Stimulated activated CD8-positive, alpha-beta memory T cell treated with anti-CD3 and anti-CD28 coated beads, Interleukin-7, amount 100 ng/mL, for 24 hours (primary cell): ENCODE results near the gene CALCOCO1.
"Not testable (repeated sequence)": the region's sequence is repeated elsewhere in the genome, so short reads cannot be mapped to it uniquely, and the experiment has no call there.

Experiments used
- DNase-seq: peaks from one replicate; pipeline ENCODE4 v3.0.0-alpha.2; 2020; ENCODE audit warnings: low read depth

Gene CALCOCO1, protein sequence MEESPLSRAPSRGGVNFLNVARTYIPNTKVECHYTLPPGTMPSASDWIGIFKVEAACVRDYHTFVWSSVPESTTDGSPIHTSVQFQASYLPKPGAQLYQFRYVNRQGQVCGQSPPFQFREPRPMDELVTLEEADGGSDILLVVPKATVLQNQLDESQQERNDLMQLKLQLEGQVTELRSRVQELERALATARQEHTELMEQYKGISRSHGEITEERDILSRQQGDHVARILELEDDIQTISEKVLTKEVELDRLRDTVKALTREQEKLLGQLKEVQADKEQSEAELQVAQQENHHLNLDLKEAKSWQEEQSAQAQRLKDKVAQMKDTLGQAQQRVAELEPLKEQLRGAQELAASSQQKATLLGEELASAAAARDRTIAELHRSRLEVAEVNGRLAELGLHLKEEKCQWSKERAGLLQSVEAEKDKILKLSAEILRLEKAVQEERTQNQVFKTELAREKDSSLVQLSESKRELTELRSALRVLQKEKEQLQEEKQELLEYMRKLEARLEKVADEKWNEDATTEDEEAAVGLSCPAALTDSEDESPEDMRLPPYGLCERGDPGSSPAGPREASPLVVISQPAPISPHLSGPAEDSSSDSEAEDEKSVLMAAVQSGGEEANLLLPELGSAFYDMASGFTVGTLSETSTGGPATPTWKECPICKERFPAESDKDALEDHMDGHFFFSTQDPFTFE

GRCh38 chr12:53727310-53728041 lies at the start of gene CALCOCO1:
CALCOCO1 (minus strand) TSS chr12:53727452; CDS start chr12:53725242, 2,210 bp downstream.
- DNase-seq: peak; percentile 90

DNA sequence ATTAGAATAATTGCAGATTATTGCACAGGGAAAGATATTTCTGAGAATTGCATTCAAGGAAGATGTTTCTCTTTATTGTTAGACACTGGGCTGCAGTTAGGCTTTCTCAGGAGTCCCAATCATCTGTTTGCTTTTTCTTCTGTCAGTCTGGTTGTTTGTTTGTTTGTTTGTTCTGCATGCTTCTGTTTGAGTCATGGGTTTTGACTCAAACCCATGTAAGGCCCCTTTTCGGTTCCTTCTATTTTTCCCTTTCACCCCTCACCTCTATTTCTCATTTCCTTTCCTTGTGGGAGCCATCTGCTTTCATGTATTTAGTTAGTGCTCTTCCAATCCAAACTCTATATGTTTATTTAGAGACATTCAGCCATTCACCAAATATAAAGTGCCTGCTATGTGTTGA lies 49.6 kb upstream of the CALCOCO1 start:
- DNase-seq: no peak

DNA sequence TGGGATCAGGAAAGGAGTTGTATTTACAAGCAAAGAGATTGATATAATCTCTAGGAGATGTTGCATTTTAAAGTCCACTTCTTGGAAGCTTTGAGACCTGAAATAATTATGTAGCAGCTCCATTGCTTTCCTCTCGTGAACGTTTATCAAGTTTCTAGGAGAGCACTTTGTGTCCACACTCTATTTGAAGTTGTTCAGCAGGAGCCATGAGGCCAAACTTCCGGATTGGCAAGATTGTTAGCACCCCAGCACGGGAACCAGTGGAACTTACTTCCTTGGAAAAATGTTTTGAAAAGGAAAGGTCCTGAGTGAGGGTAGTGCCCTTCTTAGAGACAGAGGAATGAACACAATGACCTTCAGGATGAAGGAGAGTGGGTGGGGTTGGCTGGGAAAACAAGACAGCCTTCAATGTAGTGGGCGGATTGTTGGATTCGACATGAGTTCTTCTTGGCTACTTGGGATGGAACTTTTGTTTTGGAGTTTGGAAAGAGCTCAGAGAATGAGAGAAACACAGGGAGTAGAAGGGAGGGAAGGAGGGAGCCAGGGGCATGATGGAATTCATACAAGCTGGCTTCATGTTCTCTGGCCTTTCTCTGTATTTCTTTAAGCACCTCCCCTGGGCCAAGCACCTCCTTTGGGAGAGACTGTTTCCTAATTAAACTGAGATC lies 48.4 kb upstream of the CALCOCO1 start:
- no peak for DNase-seq

DNA sequence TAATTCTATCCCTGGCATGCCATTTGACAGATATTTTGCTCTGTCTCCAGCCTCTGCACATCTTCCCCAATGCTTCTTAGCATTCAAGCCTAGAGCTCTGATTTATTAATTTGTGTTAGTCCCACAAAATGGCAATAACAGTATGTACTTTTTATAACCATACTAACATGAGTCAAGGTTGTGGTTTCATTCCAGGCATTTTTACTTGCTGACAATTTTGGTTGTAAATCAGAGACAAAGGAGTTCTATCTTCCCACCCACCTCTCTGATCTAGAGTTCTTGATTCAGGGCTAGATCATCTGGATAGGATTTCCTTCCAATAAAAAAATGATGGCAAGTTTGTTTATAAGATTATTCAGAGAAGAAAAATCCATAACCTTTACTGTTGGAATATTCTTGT lies 43.0 kb upstream of the CALCOCO1 start:
- DNase-seq: no peak

DNA sequence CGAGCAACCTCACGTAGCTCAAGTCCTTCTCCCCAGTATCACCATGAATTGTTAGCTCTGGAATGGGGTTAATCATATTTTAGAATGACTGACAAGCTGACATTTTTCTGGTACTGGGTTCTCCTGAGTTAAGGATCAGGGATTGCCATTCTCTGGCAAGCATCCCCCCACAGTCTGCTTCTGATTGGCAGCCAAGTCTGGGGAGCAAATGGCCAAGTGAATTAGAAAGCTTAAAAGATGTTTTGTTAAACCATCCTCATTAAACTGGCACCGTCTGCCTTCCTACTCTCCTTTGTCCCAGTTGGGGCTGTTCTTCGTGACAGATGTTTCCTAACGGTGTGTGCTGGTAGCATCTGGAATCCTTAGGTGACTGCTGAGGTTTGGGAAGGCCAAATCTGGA lies 41.7 kb upstream of the CALCOCO1 start:
- DNase-seq: no peak

- no peak for DNase-seq
Measured at GRCh38 chr12:53766881-53767280, 39.6 kb upstream of the CALCOCO1 start.

DNA sequence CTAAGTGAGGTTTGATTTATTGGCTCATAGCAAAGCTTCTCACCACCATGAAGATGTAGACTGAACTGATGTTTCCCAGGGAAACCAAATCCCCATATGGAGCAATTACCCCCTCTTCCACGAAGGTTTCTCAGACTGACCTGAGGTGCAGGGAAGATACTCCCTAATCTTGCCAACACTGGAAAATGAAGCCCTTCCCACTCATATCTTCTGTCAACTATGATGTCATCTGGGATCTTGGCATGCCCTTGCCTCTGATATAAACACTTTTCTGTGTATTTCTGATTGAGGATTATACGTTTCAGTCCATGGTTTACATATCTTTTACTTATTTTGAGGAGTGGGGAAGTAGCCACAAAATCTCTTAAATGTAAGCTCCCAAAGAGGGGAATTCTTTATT lies 38.6 kb upstream of the CALCOCO1 start:
- no peak for DNase-seq

- DNase-seq: no peak
Measured at GRCh38 chr12:53764615-53765014, 37.4 kb upstream of the CALCOCO1 start.

DNA sequence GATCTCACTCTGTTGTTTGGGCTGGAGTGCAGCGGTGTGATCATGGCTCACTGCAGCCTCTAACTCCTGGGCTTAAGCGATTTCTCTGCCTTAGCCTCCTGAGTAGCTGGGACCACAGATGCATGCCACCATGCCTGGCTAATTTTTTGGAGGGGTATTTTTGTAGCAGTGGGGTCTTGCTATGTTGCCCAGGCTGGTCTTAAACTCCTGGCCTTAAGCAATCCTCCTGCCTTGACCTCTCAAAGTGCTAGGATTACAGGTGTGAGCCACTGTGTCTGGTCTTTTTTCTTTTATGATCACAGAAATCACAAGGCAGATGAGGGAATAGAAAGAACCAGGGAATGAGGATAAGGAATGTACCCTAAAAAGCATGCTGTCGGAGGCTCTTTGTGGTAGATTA lies 35.5 kb upstream of the CALCOCO1 start:
- not testable (repeated sequence) for DNase-seq

GRCh38 chr12:53761306-53761705 lies 34.1 kb upstream of the CALCOCO1 start:
- DNase-seq: no peak

DNA sequence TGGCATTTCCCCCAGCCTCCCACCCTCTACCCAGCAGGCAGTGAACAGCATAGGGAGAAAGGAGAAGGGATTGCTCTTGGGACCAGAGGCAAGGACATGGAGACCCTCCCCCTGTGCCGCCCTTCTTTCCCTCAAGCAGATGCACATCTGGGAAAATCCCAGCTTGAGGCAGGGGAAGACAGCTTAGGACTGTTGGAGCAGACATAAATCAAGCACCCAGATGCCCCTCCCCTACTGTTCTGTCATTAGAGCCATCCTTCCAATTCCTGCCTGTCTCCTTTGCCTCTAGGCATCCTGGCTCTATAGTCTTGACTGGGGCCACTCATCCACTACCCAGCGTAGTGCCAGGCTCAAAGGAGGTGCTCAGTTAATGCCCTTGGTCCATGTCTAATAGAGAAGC lies 32.0 kb upstream of the CALCOCO1 start:
- no peak for DNase-seq

DNA sequence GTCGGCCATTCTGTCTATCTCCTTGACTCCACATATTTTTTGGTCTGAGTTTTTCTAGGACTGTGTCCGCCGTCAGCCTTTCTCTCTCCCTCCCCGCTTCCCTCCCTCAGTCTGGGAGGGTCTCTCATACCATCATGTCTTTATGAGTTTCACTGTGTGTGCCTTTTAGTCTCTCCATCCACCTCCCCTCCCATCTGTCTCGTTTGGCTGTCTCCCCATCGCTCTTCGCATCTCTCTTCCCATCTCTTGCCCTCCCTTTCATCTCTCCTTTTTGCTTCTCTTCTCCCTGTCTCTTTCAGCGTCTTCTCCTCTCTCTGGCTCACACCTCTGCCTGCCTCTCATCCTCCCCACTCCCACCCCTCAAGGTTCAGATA lies 31.5 kb upstream of the CALCOCO1 start:
- DNase-seq: no peak

- no peak for DNase-seq
Measured at GRCh38 chr12:53758081-53758729, 31.0 kb upstream of the CALCOCO1 start.

GRCh38 chr12:53757101-53757770 lies 30.0 kb upstream of the CALCOCO1 start:
- DNase-seq: peak; percentile 72

DNA sequence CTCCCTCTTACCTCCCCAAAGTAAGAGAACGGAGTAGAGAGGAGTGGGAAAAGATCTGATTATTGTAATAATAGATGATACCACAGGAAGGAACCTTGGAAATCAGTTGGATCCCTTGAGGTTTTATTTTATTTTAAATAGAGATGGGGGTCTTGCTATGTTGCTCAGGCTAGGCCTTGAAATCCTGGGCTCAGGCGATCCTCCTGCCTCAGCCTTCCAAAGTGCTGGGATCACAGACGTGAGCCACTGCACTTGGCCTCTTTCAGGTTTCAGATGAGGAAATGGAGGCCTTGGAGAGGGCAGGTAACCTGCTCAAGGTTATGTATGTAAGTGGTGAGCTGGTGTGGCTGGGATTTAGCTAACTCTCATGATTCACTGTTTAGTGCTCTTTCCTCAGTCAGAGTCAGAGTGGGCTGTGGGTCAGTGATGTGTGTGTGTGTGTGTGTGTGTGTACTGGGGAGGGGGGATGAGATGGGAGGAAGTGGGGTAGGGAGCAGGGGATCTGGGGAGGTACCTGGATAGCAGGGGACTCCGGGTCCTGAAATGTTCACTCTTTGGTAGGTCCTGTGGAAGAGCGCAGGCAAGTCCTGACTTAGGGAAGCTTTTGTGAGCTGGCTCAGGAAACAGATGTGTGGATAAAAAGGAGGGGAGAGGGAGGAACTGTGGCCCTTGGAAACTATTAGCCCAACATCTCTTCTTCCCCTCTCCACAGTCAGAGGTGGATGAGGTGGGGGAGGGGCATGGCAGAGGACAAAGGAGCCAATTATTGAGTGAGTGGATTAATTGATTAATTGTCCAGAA lies 29.2 kb upstream of the CALCOCO1 start:
- no peak for DNase-seq

- no peak for DNase-seq
Measured at GRCh38 chr12:53755893-53756292, 28.6 kb upstream of the CALCOCO1 start.

DNA sequence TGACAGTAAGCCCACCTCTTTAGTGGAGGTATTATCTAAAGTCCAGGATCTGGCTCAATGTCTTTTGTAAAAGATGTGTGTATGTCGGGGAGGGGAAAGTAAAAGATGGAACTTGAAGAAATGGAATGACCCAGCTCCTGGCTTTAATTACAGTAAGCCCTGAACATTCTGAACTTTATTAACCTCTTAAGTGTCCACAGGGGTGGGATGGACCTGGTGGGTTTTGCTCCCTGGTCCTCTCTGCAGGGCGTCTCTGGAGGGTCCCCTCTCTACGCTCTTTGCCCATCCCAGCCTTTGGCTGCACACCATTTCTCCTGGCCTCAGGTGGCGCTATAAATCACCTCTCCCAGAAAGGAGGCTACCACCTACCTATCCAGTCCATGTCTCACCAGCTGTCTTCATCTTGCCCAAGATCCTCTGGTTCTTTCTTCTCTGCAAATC lies 28.2 kb upstream of the CALCOCO1 start:
- DNase-seq: no peak

DNA sequence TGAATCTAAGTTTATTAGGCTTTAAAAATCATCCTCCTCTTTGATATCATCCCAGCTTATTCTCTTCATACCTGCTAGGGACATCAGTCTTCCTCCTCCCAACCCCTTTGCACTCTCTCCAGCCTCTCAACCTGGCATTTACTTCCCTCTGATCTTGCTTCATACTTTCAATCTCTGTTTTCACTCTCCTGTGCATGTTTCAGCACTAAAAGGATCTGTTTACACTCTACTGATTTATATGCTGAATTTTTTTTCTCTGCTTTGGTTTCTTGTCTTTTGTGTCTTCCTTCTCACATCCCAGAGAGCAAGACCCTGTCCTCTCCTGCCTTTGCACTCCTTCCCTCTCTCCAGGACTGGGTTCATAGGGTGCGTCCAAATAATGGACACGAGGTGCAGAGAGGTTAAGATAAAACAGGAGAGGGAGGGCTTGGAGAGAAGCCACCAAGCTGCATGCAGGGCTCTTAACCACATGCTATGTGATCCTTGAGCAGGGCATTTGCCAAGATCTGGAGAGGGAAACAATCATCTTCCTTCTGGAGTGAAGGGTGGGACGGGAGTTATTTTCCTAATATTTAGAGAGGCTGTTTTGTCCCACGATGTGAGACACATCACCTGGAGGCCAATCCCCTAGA lies 27.5 kb upstream of the CALCOCO1 start:
- DNase-seq: no peak

GRCh38 chr12:53754188-53754585 lies 26.9 kb upstream of the CALCOCO1 start:
- no peak for DNase-seq

DNA sequence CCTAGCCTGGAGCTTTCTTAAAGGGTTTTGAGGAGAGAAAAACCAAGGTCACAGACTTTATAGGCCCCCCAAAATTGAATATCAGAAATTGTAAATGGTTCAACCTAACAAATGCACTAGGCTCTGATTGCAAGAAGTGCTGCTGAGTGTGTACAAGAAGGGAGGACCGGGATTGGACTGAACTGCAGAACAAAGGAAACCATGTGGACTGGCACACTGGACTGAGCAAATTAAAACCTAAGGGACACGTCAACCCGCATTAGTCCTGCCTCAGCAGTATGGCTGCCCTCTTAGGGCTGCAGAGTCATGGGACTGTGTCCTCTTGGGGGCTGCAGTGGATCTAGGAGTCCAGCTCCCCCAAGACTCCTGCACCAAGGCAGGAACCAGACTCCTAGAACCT lies 25.4 kb upstream of the CALCOCO1 start:
- no peak for DNase-seq
